Measurements from ENCODE around the gene NFIX.

DNA sequence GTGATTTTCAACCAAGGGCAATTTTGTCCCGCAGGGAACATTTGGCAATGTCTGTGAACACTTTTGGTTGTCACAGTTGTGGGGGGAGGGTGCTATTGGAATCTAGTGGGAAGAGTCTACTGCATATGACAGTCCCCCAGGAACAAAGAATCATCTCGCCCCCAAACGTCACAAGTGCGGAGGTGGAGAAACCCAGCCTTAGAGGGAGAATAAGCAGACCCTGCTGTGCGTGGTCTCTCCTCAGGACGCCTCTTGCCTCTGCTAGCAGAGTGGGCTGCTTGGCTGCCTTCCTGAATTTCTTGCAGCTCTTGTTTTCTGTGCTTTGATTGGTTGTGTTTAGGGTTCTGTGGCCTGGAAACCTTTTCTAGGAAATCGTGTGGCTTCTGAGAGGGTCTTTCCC is 42.5 kb downstream of the NFIX start:
- TF ChIP-seq CTCF (IDR thresholded peaks at IDR 0.05 in 4 of 5, conservative IDR thresholded peaks at IDR 0.05 in 1 of 5), result no peak
- TF ChIP-seq POLR2A (IDR thresholded peaks at IDR 0.05), result no peak

Data from gastrocnemius medialis (tissue), 4 donors.